SKM-1 (cell line): ENCODE results near the gene SERINC4.
"Not testable (repeated sequence)": the region's sequence is repeated elsewhere in the genome, so short reads cannot be mapped to it uniquely, and the experiment has no call there.

ENCODE experiments used
- DNase-seq: peaks from one replicate; lab custom pipeline; 2025; ENCODE audit not compliant: unreplicated experiment; lab: John Stamatoyannopoulos, UW

Gene SERINC4

DNA sequence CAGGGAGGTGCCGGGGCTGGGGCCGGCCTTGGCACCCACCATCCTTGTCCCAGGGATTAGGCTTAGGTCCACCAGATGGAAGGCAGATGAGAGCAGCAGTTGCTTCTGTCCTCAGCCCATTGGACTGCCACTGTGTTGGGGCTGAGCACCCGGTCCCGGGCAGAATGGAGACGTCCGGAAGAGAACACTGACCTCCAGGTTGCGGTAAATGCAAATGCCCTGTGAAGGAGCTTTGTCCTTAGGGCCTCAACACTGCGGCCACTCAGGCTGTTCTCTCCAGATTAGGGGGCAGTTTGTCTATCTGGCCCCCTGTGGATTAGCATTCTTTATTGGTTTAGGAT is at the start of gene SERINC4:
Gene SERINC4, minus strand, starts transcription at position 276 of the 341 bp plus-strand sequence. Its CDS starts 234 bp downstream, at position 42.
- no peak for DNase-seq

GRCh38 chr15:43845421-43845820 is 45.4 kb upstream of the SERINC4 start:
- DNase-seq, result no peak

- DNase-seq, result not testable (repeated sequence)
These were observed 32.5 kb upstream of the SERINC4 start for GRCh38 chr15:43832485-43832884.

DNA sequence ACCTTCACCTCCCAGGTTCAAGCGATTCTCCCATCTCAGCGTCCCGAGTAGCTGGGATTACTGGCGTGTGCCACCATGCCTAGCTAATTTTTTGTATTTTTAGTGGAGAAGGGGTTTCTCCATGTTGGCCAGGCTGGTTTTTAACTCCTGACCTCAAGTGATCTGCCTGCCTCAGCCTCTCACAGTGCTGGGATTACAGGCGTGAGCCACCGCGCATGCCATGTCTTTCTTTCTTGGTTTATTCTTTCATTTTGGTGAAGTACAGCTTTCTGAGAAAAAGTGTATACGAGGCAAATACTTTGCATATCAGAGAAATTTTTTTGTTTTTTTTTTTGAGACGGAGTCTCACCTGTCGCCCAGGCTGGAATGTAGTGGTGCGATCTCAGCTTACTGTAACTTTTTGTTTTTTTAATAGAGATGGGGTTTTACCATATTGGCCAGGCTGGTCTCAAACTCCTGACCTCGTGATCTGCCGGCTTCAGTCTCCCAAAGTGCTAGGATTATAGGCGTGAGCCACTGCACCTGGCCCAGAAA is 31.6 kb upstream of the SERINC4 start:
- DNase-seq, result not testable (repeated sequence)

DNA sequence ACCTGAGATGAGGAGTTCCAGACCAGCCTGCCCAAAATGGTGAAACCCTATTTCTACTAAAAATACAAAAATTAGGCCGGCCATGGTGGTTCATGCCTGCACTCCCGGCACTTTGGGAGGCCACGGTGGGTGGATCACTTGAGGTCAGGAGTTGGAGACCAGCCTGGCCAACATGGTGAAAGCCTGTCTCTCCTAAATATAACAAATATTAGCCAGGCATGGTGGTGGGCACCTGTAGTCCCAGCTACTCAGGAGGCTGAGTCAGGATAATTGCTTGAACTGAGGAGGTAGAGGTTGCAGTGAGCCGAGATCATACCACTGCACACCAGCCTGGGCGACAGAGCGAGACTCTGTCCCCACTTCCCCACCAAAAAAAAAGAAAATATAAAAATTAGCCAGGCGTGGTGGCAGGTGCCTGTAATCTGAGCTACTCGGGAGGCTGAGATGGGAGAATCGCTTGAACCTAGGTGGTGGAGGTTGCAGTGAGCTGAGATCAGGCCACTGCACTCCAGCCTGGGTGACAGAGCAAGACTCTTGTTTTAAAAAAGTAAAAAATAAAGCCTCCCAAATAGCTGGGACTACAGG is 30.8 kb upstream of the SERINC4 start:
- not testable (repeated sequence) for DNase-seq

DNA sequence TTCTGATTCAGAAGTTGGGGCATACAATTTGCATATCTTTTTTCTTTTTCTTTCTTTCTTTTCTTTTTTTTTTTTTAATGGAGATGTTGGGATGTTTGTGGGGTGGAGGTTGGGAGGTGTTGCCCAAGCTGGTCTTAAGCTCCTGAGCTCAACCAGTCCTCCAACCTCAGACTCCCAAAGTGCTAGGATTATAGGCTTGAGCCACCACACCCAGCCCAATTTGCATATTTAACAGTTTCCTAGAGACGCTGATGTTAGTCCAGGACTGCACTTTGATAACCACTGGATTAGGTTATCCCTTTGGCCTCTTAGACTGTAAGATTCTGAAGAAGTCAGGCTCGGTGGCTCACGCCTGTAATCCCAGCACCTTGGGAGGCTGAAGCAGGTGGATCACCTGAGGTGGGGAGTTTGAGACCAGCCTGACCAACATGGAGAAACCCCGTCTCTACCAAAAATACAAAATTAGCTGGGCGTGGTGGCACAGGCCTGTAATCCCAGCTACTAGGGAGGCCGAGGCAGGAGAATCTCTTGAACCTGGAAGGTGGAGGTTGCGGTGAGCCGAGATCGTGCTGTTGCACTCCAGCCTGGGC is 30.0 kb upstream of the SERINC4 start:
- not testable (repeated sequence) for DNase-seq

DNA sequence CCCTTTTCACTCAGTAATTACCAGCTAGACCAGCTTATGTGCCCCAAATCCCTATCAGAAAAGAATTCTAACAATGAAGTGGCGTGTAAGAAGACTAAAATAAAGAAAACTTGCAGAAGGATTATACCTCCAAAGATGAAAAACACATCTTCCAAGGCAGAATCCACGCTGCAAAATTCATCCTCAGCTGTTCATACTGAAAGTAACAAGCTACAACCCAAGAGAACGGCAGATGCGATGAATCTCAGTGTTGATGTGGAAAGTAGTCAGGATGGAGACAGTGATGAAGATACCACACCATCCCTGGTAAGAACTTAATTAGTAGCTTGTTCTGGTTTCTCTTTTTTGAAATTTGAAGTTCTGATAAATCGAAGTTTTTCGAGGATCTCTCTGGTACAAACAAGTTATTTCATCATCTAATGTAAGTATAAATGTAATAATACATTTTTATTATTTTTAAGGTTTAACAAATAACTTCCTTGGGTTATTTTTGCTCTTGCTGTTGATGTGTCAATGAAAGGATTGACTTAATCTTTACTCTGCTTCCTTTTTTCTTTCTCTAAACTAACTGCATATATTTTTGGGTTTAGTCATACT is 28.1 kb upstream of the SERINC4 start:
- no peak for DNase-seq

- peak; percentile 93 for DNase-seq
These were observed 26.7 kb upstream of the SERINC4 start, which contains the start of gene WDR76 for GRCh38 chr15:43826508-43827341. TSS of gene WDR76 (plus strand) at chr15:43827002. CDS start at chr15:43827033, 31 bp downstream.

DNA sequence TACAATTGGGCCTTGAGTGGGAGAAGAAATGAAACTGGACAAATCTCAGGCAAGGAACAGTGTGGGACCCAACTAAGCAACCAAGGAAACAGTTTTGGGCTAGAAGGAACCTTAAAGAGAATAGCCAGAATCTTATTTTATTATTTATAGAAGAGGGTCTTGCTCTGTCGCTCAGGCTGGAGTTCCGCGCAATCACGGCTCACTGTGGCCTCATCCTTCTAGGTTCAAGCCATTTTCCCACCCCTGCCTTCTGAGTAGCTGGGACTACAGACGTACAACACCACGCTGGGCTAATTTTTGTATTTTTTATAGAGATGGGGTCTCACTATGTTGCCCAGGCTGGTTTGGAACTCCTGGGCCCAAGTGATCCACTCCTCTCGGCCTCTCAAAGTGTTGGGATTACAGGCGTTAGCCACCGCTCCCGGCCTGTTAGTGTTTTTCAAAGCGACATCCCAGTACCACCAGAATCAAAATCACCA is 26.0 kb upstream of the SERINC4 start:
- DNase-seq, result no peak

DNA sequence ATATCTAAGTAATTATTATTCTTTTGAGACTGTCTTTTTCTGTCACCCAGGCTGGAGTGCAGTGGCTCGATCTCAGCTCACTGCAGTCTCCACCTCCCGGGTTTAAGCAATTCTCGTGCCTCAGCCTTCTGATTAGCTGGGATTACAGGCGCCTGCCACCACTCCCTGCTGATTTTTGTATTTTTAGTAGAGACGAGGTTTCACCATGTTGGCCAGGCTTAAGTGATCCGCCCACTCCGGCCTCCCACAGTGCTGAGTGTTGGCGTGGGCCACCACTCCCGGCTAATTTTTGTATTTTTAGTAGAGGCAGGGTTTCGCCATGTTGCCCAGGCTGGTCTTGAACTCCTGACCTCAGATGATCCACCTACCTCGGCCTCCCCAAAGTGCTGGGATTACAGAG is 25.3 kb upstream of the SERINC4 start:
- not testable (repeated sequence) for DNase-seq

DNA sequence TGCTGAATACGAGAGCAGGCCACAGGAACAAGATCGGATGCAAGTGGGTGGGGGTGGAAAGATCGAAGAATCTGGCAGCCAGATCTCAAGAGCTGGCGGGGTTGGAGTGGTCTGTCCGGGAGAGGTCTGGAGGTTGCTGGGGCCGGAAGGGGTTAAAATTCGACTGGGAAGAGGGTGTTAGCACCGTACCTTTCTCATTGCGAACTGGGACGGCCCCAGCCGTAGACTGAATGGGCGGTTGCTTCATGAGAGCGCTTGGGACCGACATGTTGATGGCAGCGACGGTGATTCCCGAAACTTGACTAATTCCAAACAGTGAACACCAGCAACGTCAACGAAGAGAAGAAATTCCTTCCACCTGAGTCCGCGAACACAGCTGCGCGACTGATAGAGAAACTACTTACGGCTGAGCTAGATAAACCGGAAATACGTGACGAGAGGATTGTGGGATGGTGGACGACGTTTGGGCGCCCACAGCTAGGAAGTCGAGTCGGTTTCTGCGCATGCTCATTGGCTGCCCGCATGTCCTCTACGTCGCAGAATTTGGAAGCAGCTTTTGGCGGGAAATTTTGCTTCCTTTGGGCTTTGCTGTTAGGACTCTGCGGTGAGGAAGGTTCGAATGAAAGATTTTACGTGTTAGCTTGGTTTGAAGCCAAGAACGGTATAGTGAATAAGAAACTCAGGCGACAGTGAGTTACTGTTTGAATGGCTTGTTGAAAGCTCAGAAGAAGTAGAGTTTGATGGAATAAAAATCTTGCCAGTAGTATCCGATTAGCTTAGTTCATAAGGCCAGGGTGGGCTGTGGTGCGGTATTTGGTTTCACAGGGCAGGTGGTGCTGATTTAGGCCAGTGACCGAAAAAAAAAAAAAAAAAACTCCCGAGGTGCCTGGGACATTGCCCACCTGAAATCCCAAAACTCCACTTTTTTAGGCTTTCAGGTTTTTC is 24.6 kb upstream of the SERINC4 start, which contains the start of gene MFAP1:
Gene MFAP1, minus strand, starts transcription at position 389 of the 945 bp plus-strand sequence. Its CDS starts 121 bp downstream, at position 268.
- peak; percentile 95 for DNase-seq

GRCh38 chr15:43821505-43821904 is 21.5 kb upstream of the SERINC4 start:
- no peak for DNase-seq

DNA sequence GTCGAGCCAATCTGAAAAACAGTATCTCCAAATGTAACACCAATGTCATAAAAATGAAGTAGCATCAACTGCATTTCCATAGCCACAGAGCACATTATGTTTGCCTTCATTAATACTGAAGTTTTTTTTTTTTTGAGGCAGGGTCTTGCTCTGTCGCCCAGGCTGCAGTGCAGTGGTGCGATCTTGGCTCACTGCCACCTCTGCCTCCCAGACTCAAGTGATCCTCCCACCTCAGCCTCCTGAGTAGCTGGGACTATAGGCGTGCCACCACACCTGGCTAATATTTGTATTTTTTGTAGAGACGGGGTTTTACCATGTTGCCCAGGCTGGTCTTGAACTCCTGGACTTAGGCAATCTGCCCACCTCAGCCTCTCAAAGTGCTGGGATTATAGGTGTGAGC is 15.0 kb upstream of the SERINC4 start:
- not testable (repeated sequence) for DNase-seq

DNA sequence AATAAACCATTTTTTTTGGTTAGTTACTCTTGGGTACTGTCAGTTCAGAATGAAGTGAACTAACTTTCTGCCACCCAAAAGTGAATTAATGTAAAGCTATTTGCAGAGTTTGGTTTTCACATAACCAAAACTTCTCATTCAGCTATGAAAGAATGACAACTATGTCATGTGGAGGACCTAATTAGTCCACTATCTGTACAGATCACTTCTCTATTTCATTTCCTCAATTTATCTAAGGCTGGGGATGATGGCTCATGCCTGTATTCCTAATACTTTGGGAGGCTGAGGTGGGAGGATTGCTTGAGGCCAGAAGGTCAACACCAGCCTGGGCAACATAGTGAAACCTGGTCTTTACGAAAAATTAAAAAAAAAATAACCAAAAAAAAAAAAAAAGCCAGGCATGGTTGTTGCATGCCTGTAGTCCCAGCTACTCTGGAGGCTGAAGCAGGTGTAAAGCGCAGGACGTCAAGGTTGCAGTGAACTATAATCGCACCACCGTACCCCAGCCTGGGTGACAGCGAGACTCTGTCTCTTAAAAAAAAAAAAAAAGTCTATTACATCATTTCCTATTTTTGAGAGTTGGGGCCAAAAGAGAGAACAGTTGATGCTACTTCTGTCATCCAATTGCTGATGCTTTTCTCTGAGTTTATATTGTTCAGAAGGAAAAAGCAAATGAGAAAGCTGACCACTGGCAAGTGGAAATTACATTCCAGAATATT is 9.1 kb upstream of the SERINC4 start:
- DNase-seq, result no peak

- DNase-seq, result no peak
These were observed 8.5 kb upstream of the SERINC4 start for GRCh38 chr15:43808435-43808950.

GRCh38 chr15:43802676-43803075 is 2.7 kb upstream of the SERINC4 start:
- DNase-seq, result not testable (repeated sequence)

DNA sequence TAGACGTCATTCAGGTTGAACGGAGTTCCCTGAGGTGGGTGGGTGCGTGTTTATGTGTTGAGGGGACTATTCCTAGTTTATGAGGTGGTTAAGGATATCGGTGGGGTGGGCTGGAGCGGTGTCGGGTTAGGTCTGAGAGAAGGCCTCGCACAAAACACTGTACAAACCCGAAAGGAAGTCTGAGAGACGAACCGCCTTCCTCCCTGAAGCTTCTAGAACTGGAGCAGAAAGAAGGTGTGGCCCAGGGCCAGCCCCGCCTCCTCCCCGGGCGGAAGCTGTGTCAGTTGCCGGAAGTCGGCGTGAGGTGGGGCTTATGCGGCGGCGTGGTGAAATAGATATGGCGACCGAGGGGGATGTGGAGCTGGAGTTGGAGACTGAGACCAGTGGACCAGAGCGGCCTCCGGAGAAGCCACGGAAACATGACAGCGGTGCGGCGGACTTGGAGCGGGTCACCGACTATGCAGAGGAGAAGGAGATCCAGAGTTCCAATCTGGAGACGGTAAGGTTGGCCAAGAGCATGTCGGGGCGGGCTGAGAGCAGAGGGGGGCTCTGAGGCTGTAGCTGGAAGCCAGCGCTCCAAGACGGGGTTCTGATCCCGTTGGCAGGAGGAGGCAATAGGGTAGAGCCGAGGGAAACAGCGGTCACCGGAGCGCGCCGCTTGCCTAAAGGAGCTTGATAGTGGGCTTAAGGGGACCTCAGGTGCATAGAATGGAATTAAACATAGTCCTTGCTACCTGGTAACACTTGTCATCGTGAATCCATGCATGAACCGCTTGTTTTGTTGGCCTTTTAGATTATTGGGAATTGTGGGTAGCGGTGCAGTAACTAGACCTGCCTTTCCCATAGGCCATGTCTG is 494 bp upstream of the SERINC4 start, which contains the start of gene HYPK:
Gene HYPK, plus strand, starts transcription at position 314 of the 856 bp plus-strand sequence. Its CDS starts 24 bp downstream, at position 338.
- DNase-seq, result peak; percentile 71
